Gastroesophageal sphincter (tissue), 4 donors: Measurements from ENCODE around the gene TMEM35A. TPM values are rescaled to one million over a fixed set of nuclear protein-coding genes. Genes with fewer than 3 reads are reported as not detected.

ENCODE experiments used
- ATAC-seq: fragments of 150-250 bp; one replicate; pipeline ENCODE4 v1.9.1; 2016; ENCODE audit warnings: mild to moderate bottlenecking, moderate library complexity
- H3K27ac ChIP-seq, 4 donors: fragments of 200-600 bp; sonication (generic) in 3 of 4; 1 replicate in 3 of 4; 2 replicates in 1 of 4; pipeline ENCODE4 v1.5.1; 2016 to 2019
- H3K27me3 ChIP-seq: fragments of 200-600 bp; sonication (generic); one replicate; pipeline ENCODE4 v1.5.1; 2019
- H3K36me3 ChIP-seq, 2 donors: fragments of 200-600 bp; sonication (generic); one replicate each; pipeline ENCODE4 v1.5.1; 2019; ENCODE audit warnings: control low read depth in 1 of 2
- H3K4me1 ChIP-seq, 3 donors: fragments of 200-600 bp; sonication (generic); 1 replicate in 2 of 3; 2 replicates in 1 of 3; pipeline ENCODE4 v1.5.1; 2016 to 2019; ENCODE audit warnings: control low read depth in 2 of 3
- H3K4me3 ChIP-seq, 2 donors: fragments of 200-600 bp; sonication (generic); one replicate each; pipeline ENCODE4 v1.5.1; 2019; ENCODE audit warnings: mild to moderate bottlenecking in 1 of 2, moderate library complexity in 1 of 2
- H3K9me3 ChIP-seq, 3 donors: fragments of 200-600 bp; sonication (generic); one replicate each; pipeline ENCODE4 v1.5.1; 2017 to 2019; ENCODE audit warnings: control low read depth in 2 of 3
- CTCF ChIP-seq, 4 experiments: fragments of 200-600 bp in 2 of 4; fragments of 450-650 bp in 2 of 4; sonication (generic) in 1 of 4; IDR thresholded peaks; one replicate each; pipeline ENCODE4 v1.5.1; 2017 to 2019; ENCODE audit warnings: antibody characterized with exemption in 4 of 4, mild to moderate bottlenecking in 2 of 4, moderate library complexity in 2 of 4
- EP300 ChIP-seq: sonication (generic); formaldehyde crosslinking; IDR thresholded peaks from one replicate; pipeline ENCODE4 v1.6.1; 2017; ENCODE audit warnings: antibody characterized with exemption, mild to moderate bottlenecking
- POLR2A ChIP-seq, 2 donors: fragments of 450-650 bp; IDR thresholded peaks; one replicate each; pipeline ENCODE4 v1.6.1; 2017; ENCODE audit warnings: antibody characterized with exemption in 2 of 2, mild to moderate bottlenecking in 2 of 2, moderate library complexity in 1 of 2
- POLR2AphosphoS5 ChIP-seq: sonication (generic); formaldehyde crosslinking; IDR thresholded peaks from one replicate; pipeline ENCODE4 v1.6.1; 2017; ENCODE audit warnings: antibody characterized with exemption
- WGBS, 2 donors: methylation state at CpG; one replicate each; pipeline ENCODE4 v1.1.5; 2018; ENCODE audit warnings: low coverage in 1 of 2; 5-methylcytosine and 5-hydroxymethylcytosine counted together
- total RNA-seq, 4 donors: library from RNA; depleted of rRNA; stranded (reverse); fragments of >200 nt; gene quantifications; one replicate each; pipeline ENCODE4 v1.1.0, GENCODE V29; 2016

Gene TMEM35A, protein sequence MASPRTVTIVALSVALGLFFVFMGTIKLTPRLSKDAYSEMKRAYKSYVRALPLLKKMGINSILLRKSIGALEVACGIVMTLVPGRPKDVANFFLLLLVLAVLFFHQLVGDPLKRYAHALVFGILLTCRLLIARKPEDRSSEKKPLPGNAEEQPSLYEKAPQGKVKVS
- 10 to 100 TPM in 3 of 4 donors, 1 to 10 TPM in 1; 9.3 to 26.1 (median 16.9) TPM for total RNA-seq

- H3K4me1 ChIP-seq, result peaks cover 0 to 12% (median 0%) of the 10 kb centered on the region in 3 donors
- WGBS, 2 donors, result 0 to 33% methylated on average over 1 to 10 of the region's 23 CpGs
- H3K4me3 ChIP-seq, result peak within 1 kb of the TSS; percentile 54 to 55
- no peak for TF ChIP-seq CTCF (IDR thresholded peaks at IDR 0.05)
- TF ChIP-seq POLR2A (IDR thresholded peaks at IDR 0.05), result no peak
- TF ChIP-seq EP300, result no peak
- TF ChIP-seq POLR2AphosphoS5, result no peak
- no peaks in the 10 kb centered on the region for H3K36me3 ChIP-seq
- peak; percentile 71 for ATAC-seq
- no peaks in the 10 kb centered on the region for H3K9me3 ChIP-seq
- no peaks in the 10 kb centered on the region for H3K27me3 ChIP-seq
- peak within 1 kb of the TSS; percentile 66 to 78 (median 73) for H3K27ac ChIP-seq
These were observed at the start of gene TMEM35A for GRCh38 chrX:101078716-101079598. Gene TMEM35A (plus strand): TSS chrX:101078879. CDS start chrX:101079003, 124 bp downstream.

- Histone ChIP-seq H3K4me1 (no peaks in the 10 kb centered on the region), H3K27me3 (no peaks in the 10 kb centered on the region), H3K36me3 (peaks cover 0 to 86% of the 10 kb centered on the region in 2 donors), H3K9me3 (no peaks in the 10 kb centered on the region), H3K4me3 (no peak overlapping the region), H3K27ac (no peak overlapping the region)
- ATAC-seq, result no peak
- no peak for TF ChIP-seq POLR2AphosphoS5
- WGBS, 2 donors, result 83 to 100% methylated on average over 1 of the region's 1 CpG
These were observed 49.0 kb upstream of the TMEM35A start for GRCh38 chrX:101029665-101030064.

DNA sequence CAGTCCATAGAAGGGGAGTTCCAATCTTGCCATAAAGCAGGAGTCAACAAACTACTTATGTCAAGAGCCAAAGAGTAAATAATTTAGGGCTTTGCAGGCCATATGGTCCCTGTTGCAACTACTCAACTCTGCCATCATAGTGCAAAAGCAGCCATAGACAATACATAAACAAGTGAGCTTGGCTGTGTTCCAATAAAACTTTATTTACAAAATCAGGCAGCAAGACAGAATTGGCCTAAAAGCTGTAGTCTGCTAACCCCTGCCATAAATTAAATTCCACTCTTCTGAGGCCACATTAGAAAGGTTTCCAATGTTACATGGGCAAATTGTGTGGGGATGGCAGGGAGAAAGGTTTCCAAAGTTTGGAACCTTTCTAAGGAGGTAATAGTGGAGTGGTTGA is 41.4 kb upstream of the TMEM35A start:
- H3K27ac ChIP-seq, result no peak overlapping the region
- H3K27me3 ChIP-seq, result no peaks in the 10 kb centered on the region
- no peak for ATAC-seq
- H3K4me1 ChIP-seq, result no peaks in the 10 kb centered on the region
- no peak overlapping the region for H3K4me3 ChIP-seq
- H3K9me3 ChIP-seq, result no peaks in the 10 kb centered on the region
- peaks cover 0 to 88% of the 10 kb centered on the region in 2 donors for H3K36me3 ChIP-seq
- no peak for TF ChIP-seq EP300
- TF ChIP-seq POLR2A (IDR thresholded peaks at IDR 0.05), result no peak
- TF ChIP-seq POLR2AphosphoS5, result no peak
- TF ChIP-seq CTCF (IDR thresholded peaks at IDR 0.05), result no peak

GRCh38 chrX:101040197-101040596 is 38.5 kb upstream of the TMEM35A start:
- TF ChIP-seq POLR2A (IDR thresholded peaks at IDR 0.05), result no peak
- no peak for TF ChIP-seq EP300
- ATAC-seq, result no peak
- 73 to 89% methylated on average over 3 to 4 of the region's 4 CpGs for WGBS, 2 donors
- no peaks in the 10 kb centered on the region for H3K9me3 ChIP-seq
- no peak overlapping the region for H3K4me3 ChIP-seq
- peaks cover 0 to 61% of the 10 kb centered on the region in 2 donors for H3K36me3 ChIP-seq
- H3K4me1 ChIP-seq, result no peaks in the 10 kb centered on the region
- H3K27ac ChIP-seq, result no peak overlapping the region
- no peaks in the 10 kb centered on the region for H3K27me3 ChIP-seq

GRCh38 chrX:101051153-101051548 is 27.5 kb upstream of the TMEM35A start:
- Histone ChIP-seq H3K4me1 (peaks cover 0 to 20% (median 0%) of the 10 kb centered on the region in 3 donors), H3K27me3 (no peaks in the 10 kb centered on the region), H3K27ac (peak overlapping the region; percentile 72 to 89 (median 87)), H3K9me3 (no peaks in the 10 kb centered on the region), H3K4me3 (peak overlapping the region; percentile 56 to 65), H3K36me3 (no peaks in the 10 kb centered on the region)
- TF ChIP-seq EP300, result no peak
- no peak for TF ChIP-seq POLR2A (IDR thresholded peaks at IDR 0.05)
- no peak for TF ChIP-seq CTCF (IDR thresholded peaks at IDR 0.05)
- TF ChIP-seq POLR2AphosphoS5, result no peak
- ATAC-seq, result no peak
- WGBS, 2 donors, result 58% methylated on average over 4 of the region's 5 CpGs; no CpG with 5 or more reads in 1 of the 2 donors
